H9 (cell line): ENCODE measurements around the gene SATB2. TPM values are rescaled to one million over a fixed set of nuclear protein-coding genes. Genes with fewer than 3 reads are reported as not detected.

ENCODE experiments used
- DNase-seq: peaks from one replicate; pipeline ENCODE4 v3.0.0-alpha.2; 2017
- H2AFZ ChIP-seq: one replicate; pipeline ENCODE4 v1.6.1; 2013; ENCODE audit warnings: mild to moderate bottlenecking, low read length, control low read depth, moderate library complexity
- H2AK5ac ChIP-seq: 2 replicates; pipeline ENCODE4 v1.6.1; 2013; ENCODE audit warnings: low read length, control low read depth, mixed read lengths; ENCODE audit not compliant: insufficient read length
- H2BK120ac ChIP-seq: one replicate; pipeline ENCODE4 v1.6.1; 2013; ENCODE audit warnings: low read depth, mild to moderate bottlenecking, low read length, control low read depth, inconsistent platforms; ENCODE audit not compliant: poor library complexity, severe bottlenecking
- H2BK12ac ChIP-seq: 2 replicates; pipeline ENCODE4 v1.6.1; 2013; ENCODE audit warnings: low read length, control low read depth, mixed read lengths, low read depth; ENCODE audit not compliant: insufficient read length
- H2BK15ac ChIP-seq: 2 replicates; pipeline ENCODE4 v1.6.1; 2013; ENCODE audit warnings: low read depth, low read length, control low read depth
- H2BK20ac ChIP-seq: one replicate; pipeline ENCODE4 v1.6.1; 2013; ENCODE audit warnings: low read depth, mild to moderate bottlenecking, low read length, control low read depth, inconsistent platforms; ENCODE audit not compliant: poor library complexity, severe bottlenecking
- H2BK5ac ChIP-seq: 2 replicates; pipeline ENCODE4 v1.6.1; 2013; ENCODE audit warnings: low read length, control low read depth, mixed read lengths; ENCODE audit not compliant: insufficient read length
- H3K14ac ChIP-seq: 2 replicates; pipeline ENCODE4 v1.6.1; 2013; ENCODE audit warnings: low read length, control low read depth; ENCODE audit not compliant: insufficient read depth
- H3K18ac ChIP-seq: 2 replicates; pipeline ENCODE4 v1.6.1; 2013; ENCODE audit warnings: low read depth, mild to moderate bottlenecking, mixed read lengths, low read length, control low read depth; ENCODE audit not compliant: insufficient read length
- H3K23ac ChIP-seq: 2 replicates; pipeline ENCODE4 v1.6.1; 2013; ENCODE audit warnings: low read length, control low read depth, mixed read lengths, low read depth; ENCODE audit not compliant: insufficient read length
- H3K23me2 ChIP-seq: 2 replicates; pipeline ENCODE4 v1.6.1; 2013; ENCODE audit warnings: low read depth, mild to moderate bottlenecking, mixed read lengths, low read length, control low read depth; ENCODE audit not compliant: insufficient read length, poor library complexity, severe bottlenecking
- H3K27ac ChIP-seq: 2 replicates; pipeline ENCODE4 v1.5.1; 2013; ENCODE audit warnings: low read length, control low read depth, mixed read lengths, low read depth; ENCODE audit not compliant: insufficient read length
- H3K27me3 ChIP-seq: 2 replicates; pipeline ENCODE4 v1.6.1; 2013; ENCODE audit warnings: low read length, control low read depth, inconsistent platforms; ENCODE audit not compliant: insufficient read depth
- H3K4ac ChIP-seq: 2 replicates; pipeline ENCODE4 v1.6.1; 2013; ENCODE audit warnings: low read depth, mild to moderate bottlenecking, control low read depth, inconsistent platforms, low read length, moderate library complexity
- H3K4me1 ChIP-seq: 2 replicates; pipeline ENCODE4 v1.6.1; 2013; ENCODE audit warnings: low read length, control low read depth, inconsistent platforms; ENCODE audit not compliant: insufficient read depth
- H3K4me2 ChIP-seq: 2 replicates; pipeline ENCODE4 v1.6.1; 2013; ENCODE audit warnings: low read length, control low read depth, mixed read lengths; ENCODE audit not compliant: insufficient read length, insufficient read depth
- H3K56ac ChIP-seq: 2 replicates; pipeline ENCODE4 v1.6.1; 2013; ENCODE audit warnings: low read depth, mild to moderate bottlenecking, mixed read lengths, low read length, control low read depth; ENCODE audit not compliant: insufficient read length
- H3K79me1 ChIP-seq: 2 replicates; pipeline ENCODE4 v1.6.1; 2013; ENCODE audit warnings: low read depth, mild to moderate bottlenecking, moderate library complexity, low read length, control low read depth, inconsistent platforms; ENCODE audit not compliant: insufficient read depth, poor library complexity, severe bottlenecking
- H3K79me2 ChIP-seq: 2 replicates; pipeline ENCODE4 v1.6.1; 2013; ENCODE audit warnings: low read length, control low read depth, inconsistent platforms; ENCODE audit not compliant: insufficient read depth
- H3K9ac ChIP-seq: 2 replicates; pipeline ENCODE4 v1.6.1; 2013; ENCODE audit warnings: low read length, control low read depth, mixed read lengths; ENCODE audit not compliant: insufficient read length; ENCODE audit errors: extremely low read depth
- H3K9me3 ChIP-seq: one replicate; pipeline ENCODE4 v1.6.1; 2013; ENCODE audit warnings: low read depth, low read length, inconsistent platforms; ENCODE audit not compliant: control insufficient read depth
- H3T11ph ChIP-seq: one replicate; pipeline ENCODE4 v1.6.1; 2013; ENCODE audit warnings: mild to moderate bottlenecking, low read length, control low read depth, inconsistent platforms
- H4K20me1 ChIP-seq: one replicate; pipeline ENCODE4 v1.6.1; 2013; ENCODE audit not compliant: control insufficient read depth, insufficient read length, insufficient read depth
- H4K5ac ChIP-seq: 2 replicates; pipeline ENCODE4 v1.6.1; 2013; ENCODE audit warnings: low read depth, mild to moderate bottlenecking, mixed read lengths, low read length, control low read depth; ENCODE audit not compliant: insufficient read length
- H4K8ac ChIP-seq: replicated peaks from 2 replicates; pipeline ENCODE4 v1.6.1; 2013; ENCODE audit warnings: low read length, control low read depth, mixed read lengths, low read depth; ENCODE audit not compliant: insufficient read length
- H4K91ac ChIP-seq: 2 replicates; pipeline ENCODE4 v1.6.1; 2013; ENCODE audit warnings: low read depth, mild to moderate bottlenecking, moderate library complexity, mixed read lengths, low read length, control low read depth; ENCODE audit not compliant: insufficient read length
- H3K27ac Mint-ChIP-seq, 3 experiments: 2 replicates in 2 of 3; 3 replicates in 1 of 3; pipeline ENCODE4 v1.8.0; 2020 to 2021; ENCODE audit warnings: mixed read lengths in 3 of 3, mild to moderate bottlenecking in 1 of 3, moderate library complexity in 1 of 3
- H3K27me3 Mint-ChIP-seq: 2 replicates; pipeline ENCODE4 v1.8.0; 2021; ENCODE audit warnings: low read depth, mild to moderate bottlenecking, moderate library complexity, mixed read lengths
- H3K36me3 Mint-ChIP-seq, 3 experiments: 2 replicates in 2 of 3; 3 replicates in 1 of 3; pipeline ENCODE4 v1.8.0; 2020 to 2021; ENCODE audit warnings: low read depth in 3 of 3, mixed read lengths in 3 of 3; ENCODE audit not compliant: insufficient read depth in 1 of 3
- H3K4me1 Mint-ChIP-seq, 2 experiments: 2 replicates each; pipeline ENCODE4 v1.8.0; 2020; ENCODE audit warnings: mixed read lengths in 2 of 2
- H3K4me3 Mint-ChIP-seq, 2 experiments: 2 replicates in 1 of 2; 3 replicates in 1 of 2; pipeline ENCODE4 v1.8.0; 2020 to 2021; ENCODE audit warnings: mild to moderate bottlenecking in 2 of 2, mixed read lengths in 2 of 2, moderate library complexity in 1 of 2
- H3K9me3 Mint-ChIP-seq, 2 experiments: 2 replicates in 1 of 2; 3 replicates in 1 of 2; pipeline ENCODE4 v1.8.0; 2020; ENCODE audit warnings: mild to moderate bottlenecking in 2 of 2, mixed read lengths in 2 of 2, moderate library complexity in 1 of 2
- CTCF ChIP-seq: fragments of 200-600 bp; sonication (generic); conservative IDR thresholded peaks from 3 replicates; pipeline ENCODE4 v1.8.0; 2021; ENCODE audit warnings: antibody characterized with exemption, mild to moderate bottlenecking
- WGBS: extraction: QIAGEN DNeasy Blood & Tissue Kit; methylation state at CpG from one replicate; pipeline ENCODE4 v1.1.7; 2013; ENCODE audit warnings: missing lambda C conversion rate, low lambda C conversion rate, mixed read lengths; ENCODE audit not compliant: insufficient read length; ENCODE audit errors: extremely low coverage; 5-methylcytosine and 5-hydroxymethylcytosine counted together
- total RNA-seq: library from RNA; stranded (reverse); gene quantifications from 2 replicates; pipeline ENCODE4 v1.2.1, GENCODE V29; 2021

Gene SATB2
- total RNA-seq, 1 experiment from 2014 or later: 23.8 TPM

DNA sequence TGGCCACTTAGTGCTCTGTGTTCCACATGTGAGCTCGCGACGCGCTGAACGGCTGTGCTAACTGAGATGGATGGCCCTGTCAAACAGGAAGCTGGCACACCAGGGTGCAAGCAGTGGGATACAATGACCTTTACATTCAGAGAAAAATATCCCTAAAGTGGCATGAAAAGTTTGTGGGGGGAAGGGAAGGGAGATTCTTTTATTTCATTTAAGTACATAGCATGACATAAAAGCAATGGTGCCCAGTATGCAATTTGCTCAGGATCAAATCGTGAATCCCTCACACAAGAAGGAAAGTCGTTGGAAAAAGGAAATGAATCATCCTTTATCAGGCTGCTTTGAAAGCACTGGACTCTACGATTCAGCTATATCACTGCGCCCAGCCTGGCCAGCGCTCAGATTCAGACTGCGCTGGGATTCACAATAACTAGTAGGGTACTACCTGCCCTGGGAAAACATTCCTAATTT lies 26.0 kb downstream of the SATB2 start:
- no peak overlapping the region for H3T11ph ChIP-seq
- no peak overlapping the region for H3K18ac ChIP-seq
- no peaks in the 10 kb centered on the region for H3K27me3 ChIP-seq
- no peak overlapping the region for H4K5ac ChIP-seq
- Mint-ChIP-seq H3K9me3 (no peaks in the 10 kb centered on the region), H3K27ac (peak overlapping the region in 1 of 3 experiments; percentile 92; a peak in 3 of 7 replicates), H3K27me3 (no peaks in the 10 kb centered on the region), H3K4me3 (peak overlapping the region; percentile 35 to 67), H3K4me1 (peaks cover 24 to 40% of the 10 kb centered on the region in 2 experiments), H3K36me3 (peaks cover 0 to 7% (median 0%) of the 10 kb centered on the region in 3 experiments; a peak in 1 of 7 replicates)
- H3K23ac ChIP-seq: no peak overlapping the region
- no peak overlapping the region for H2BK12ac ChIP-seq
- H3K9ac ChIP-seq: no peak overlapping the region
- H4K20me1 ChIP-seq: no peaks in the 10 kb centered on the region
- H2BK5ac ChIP-seq: no peak overlapping the region
- no peak for TF ChIP-seq CTCF
- peak; percentile 61 for DNase-seq
- H2BK20ac ChIP-seq: no peak overlapping the region
- H4K8ac ChIP-seq: no peak overlapping the region
- no peak overlapping the region for H2BK120ac ChIP-seq
- no peaks in the 10 kb centered on the region for H3K79me2 ChIP-seq
- H3K4me1 ChIP-seq: peaks cover 10% of the 10 kb centered on the region; the same call in 1 of the 2 replicates
- H2AK5ac ChIP-seq: no peak overlapping the region
- H3K27ac ChIP-seq: no peak overlapping the region
- H3K56ac ChIP-seq: no peak overlapping the region
- no peak overlapping the region for H4K91ac ChIP-seq
- H3K9me3 ChIP-seq: no peaks in the 10 kb centered on the region
- peak overlapping the region; percentile 69 for H3K4me2 ChIP-seq
- no peak overlapping the region for H2BK15ac ChIP-seq
- H3K4ac ChIP-seq: no peak overlapping the region
- no peaks in the 10 kb centered on the region for H3K23me2 ChIP-seq
- no peak overlapping the region for H2AFZ ChIP-seq
- no CpG with 5 or more reads among the region's 11 CpGs for WGBS
- no peaks in the 10 kb centered on the region for H3K79me1 ChIP-seq
- no peak overlapping the region for H3K14ac ChIP-seq
